Skeletal muscle tissue (tissue), 4 donors: ENCODE measurements around the gene PPP2R2D. TPM values are rescaled to one million over a fixed set of nuclear protein-coding genes. Genes with fewer than 3 reads are reported as not detected.
"Not testable (repeated sequence)": the region's sequence is repeated elsewhere in the genome, so short reads cannot be mapped to it uniquely, and the experiment has no call there.

Source experiments
- H3K27ac ChIP-seq: one replicate; pipeline ENCODE4 v1.7.0; 2013; ENCODE audit warnings: mild to moderate bottlenecking, low read depth, low read length, inconsistent platforms
- H3K27me3 ChIP-seq, 3 donors: one replicate each; pipeline ENCODE4 v1.7.0; 2013; ENCODE audit warnings: low read length in 3 of 3; ENCODE audit not compliant: control insufficient read depth in 3 of 3, insufficient read depth in 3 of 3
- H3K36me3 ChIP-seq, 3 donors: one replicate each; pipeline ENCODE4 v1.7.0; 2013; ENCODE audit warnings: low read length in 3 of 3; ENCODE audit not compliant: control insufficient read depth in 3 of 3, insufficient read depth in 3 of 3
- H3K4me1 ChIP-seq, 3 donors: one replicate each; pipeline ENCODE4 v1.7.0; 2013; ENCODE audit warnings: low read length in 3 of 3, mild to moderate bottlenecking in 3 of 3; ENCODE audit not compliant: control insufficient read depth in 3 of 3, insufficient read depth in 3 of 3
- H3K4me3 ChIP-seq, 3 donors: one replicate each; pipeline ENCODE4 v1.7.0; 2013; ENCODE audit warnings: low read length in 3 of 3
- H3K9ac ChIP-seq, 3 donors: one replicate each; pipeline ENCODE4 v1.7.0; 2013; ENCODE audit warnings: low read length in 3 of 3, mild to moderate bottlenecking in 3 of 3, moderate library complexity in 2 of 3, low read depth in 1 of 3
- H3K9me3 ChIP-seq, 3 donors: one replicate each; pipeline ENCODE4 v1.7.0; 2013; ENCODE audit warnings: low read length in 3 of 3; ENCODE audit not compliant: control insufficient read depth in 3 of 3
- total RNA-seq: library from RNA; depleted of rRNA; stranded (reverse); fragments of >200 nt; gene quantifications from one replicate; pipeline ENCODE4 v1.2.3, GENCODE V29; 2014
- donor health status: Osteomylitis.

The PPP2R2D gene
- total RNA-seq, 1 donor from 2014 or later = 27.1 TPM

GRCh38 chr10:131944976-131945695 lies 44.3 kb downstream of the PPP2R2D start:
- Histone ChIP-seq H3K4me3 (no peak overlapping the region), H3K9ac (no peak overlapping the region), H3K27ac (no peak overlapping the region), H3K9me3 (no peaks in the 10 kb centered on the region), H3K36me3 (peaks cover 50 to 70% (median 64%) of the 10 kb centered on the region in 3 donors), H3K27me3 (no peaks in the 10 kb centered on the region), H3K4me1 (peaks cover 0 to 14% (median 9%) of the 10 kb centered on the region in 3 donors)

DNA sequence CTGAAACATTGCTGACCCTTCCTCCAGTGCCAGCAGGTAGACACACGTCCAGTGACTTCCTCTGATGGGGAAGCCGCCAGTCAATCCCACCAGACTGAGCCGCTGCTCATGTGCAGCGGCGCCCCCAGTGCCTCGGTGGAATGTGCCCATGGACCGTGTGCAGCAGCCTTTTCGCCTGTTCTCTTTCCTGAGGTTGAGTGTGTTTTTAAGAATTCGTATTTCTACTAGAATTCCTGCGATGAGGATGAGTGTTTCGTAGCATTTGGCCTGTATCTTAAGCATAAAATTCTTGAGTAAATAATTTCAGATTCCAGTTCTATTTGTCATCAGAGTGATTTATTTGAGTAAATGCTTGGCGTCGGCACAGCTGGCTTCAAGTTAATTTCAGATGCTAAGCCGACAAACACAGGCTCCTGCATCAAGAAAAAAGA lies 45.5 kb downstream of the PPP2R2D start:
- H3K36me3 ChIP-seq = peaks cover 48 to 73% (median 57%) of the 10 kb centered on the region in 3 donors
- H3K27ac ChIP-seq = no peak overlapping the region
- no peak overlapping the region for H3K9ac ChIP-seq

GRCh38 chr10:131946880-131947279 lies 46.1 kb downstream of the PPP2R2D start:
- Histone ChIP-seq H3K27me3 (no peaks in the 10 kb centered on the region), H3K4me3 (no peak overlapping the region), H3K9ac (no peak overlapping the region), H3K9me3 (no peaks in the 10 kb centered on the region), H3K27ac (no peak overlapping the region), H3K4me1 (peaks cover 0 to 14% (median 9%) of the 10 kb centered on the region in 3 donors), H3K36me3 (peaks cover 47 to 74% (median 54%) of the 10 kb centered on the region in 3 donors)

More for the DNA sequence above, 45.5 kb downstream of the PPP2R2D start:
- no peaks in the 10 kb centered on the region for H3K27me3 ChIP-seq
- H3K4me1 ChIP-seq = peaks cover 0 to 14% (median 9%) of the 10 kb centered on the region in 3 donors
- no peaks in the 10 kb centered on the region for H3K9me3 ChIP-seq
- H3K4me3 ChIP-seq = no peak overlapping the region

- Histone ChIP-seq H3K27ac (no peak overlapping the region), H3K27me3 (no peaks in the 10 kb centered on the region), H3K4me1 (peaks cover 0 to 14% (median 9%) of the 10 kb centered on the region in 3 donors), H3K36me3 (peaks cover 47 to 74% (median 51%) of the 10 kb centered on the region in 3 donors), H3K4me3 (no peak overlapping the region), H3K9ac (no peak overlapping the region), H3K9me3 (no peaks in the 10 kb centered on the region)
These were observed 47.0 kb downstream of the PPP2R2D start for GRCh38 chr10:131947631-131948347.

DNA sequence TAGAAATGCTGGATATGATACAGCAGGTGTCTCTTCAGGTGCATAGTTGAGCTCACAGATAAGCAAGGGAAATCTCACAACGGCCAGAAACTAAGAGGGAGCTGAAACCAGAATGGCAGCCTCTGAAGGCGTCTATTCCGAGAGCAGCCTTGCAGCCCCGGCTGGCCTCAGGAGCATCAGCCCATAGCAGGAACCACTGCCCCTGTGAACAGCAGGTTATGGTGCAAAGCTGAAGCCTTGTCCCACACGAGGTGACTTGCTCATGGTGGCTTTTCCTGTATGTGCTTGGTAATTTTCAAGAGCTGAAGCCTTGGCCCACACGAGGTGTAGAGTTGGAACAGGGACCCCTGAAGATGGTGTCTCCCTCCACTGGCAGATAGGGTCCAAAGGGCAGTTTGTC lies 47.7 kb downstream of the PPP2R2D start:
- Histone ChIP-seq H3K9me3 (no peaks in the 10 kb centered on the region), H3K36me3 (peaks cover 47 to 70% (median 49%) of the 10 kb centered on the region in 3 donors), H3K27me3 (no peaks in the 10 kb centered on the region), H3K4me1 (peaks cover 0 to 14% (median 9%) of the 10 kb centered on the region in 3 donors), H3K9ac (no peak overlapping the region), H3K4me3 (no peak overlapping the region), H3K27ac (no peak overlapping the region)

GRCh38 chr10:131949041-131949862 lies 48.4 kb downstream of the PPP2R2D start:
- Histone ChIP-seq H3K36me3 (peaks cover 45 to 69% (median 52%) of the 10 kb centered on the region in 3 donors), H3K4me3 (no peak overlapping the region), H3K27ac (no peak overlapping the region), H3K4me1 (peaks cover 0 to 14% (median 9%) of the 10 kb centered on the region in 3 donors), H3K9ac (no peak overlapping the region), H3K9me3 (no peaks in the 10 kb centered on the region), H3K27me3 (no peaks in the 10 kb centered on the region)

- not testable (repeated sequence) for H3K4me3 ChIP-seq, H3K9ac ChIP-seq, H3K27me3 ChIP-seq, H3K9me3 ChIP-seq, H3K27ac ChIP-seq
- Histone ChIP-seq H3K36me3 (peaks cover 48 to 68% (median 52%) of the 10 kb centered on the region in 3 donors), H3K4me1 (peaks cover 0 to 14% (median 9%) of the 10 kb centered on the region in 3 donors)
These were observed 49.1 kb downstream of the PPP2R2D start for GRCh38 chr10:131949908-131950307.

DNA sequence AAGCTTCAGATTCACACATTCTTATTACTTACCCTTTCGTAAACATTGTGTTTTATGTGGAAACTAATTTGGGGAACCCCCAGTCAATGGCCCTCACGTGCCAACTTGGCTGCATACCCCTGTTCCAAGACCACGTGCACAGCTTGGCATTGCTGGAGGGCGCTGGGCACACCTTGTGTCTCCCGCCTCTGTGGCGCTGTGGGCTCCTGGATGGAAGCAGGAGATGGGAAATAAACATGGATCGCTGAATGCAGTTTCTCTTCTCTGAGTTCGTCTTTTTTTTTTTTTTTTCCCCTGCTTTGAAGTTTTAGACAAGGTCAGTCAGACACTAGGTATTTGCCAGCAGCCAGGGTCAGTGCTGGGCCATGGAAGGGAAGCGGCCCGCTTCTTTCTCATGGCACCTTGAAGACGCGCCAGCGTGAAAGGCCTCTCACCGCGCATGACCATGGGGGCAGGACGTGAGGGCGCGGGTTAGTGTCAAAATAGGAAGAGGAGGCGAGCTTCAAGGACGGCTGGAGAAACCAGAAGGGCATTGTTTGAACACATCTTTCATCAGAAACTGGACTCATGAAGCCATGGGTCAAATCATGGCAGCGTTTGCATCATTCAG lies 53.7 kb downstream of the PPP2R2D start:
- no peak overlapping the region for H3K4me3 ChIP-seq
- no peaks in the 10 kb centered on the region for H3K9me3 ChIP-seq
- peaks cover 28 to 60% (median 34%) of the 10 kb centered on the region in 3 donors for H3K36me3 ChIP-seq
- H3K9ac ChIP-seq = no peak overlapping the region
- H3K27ac ChIP-seq = no peak overlapping the region
- H3K27me3 ChIP-seq = no peaks in the 10 kb centered on the region
- H3K4me1 ChIP-seq = peaks cover 0 to 2% (median 0%) of the 10 kb centered on the region in 3 donors

GRCh38 chr10:131955591-131956340 lies 55.0 kb downstream of the PPP2R2D start:
- H3K27ac ChIP-seq = no peak overlapping the region
- H3K9me3 ChIP-seq = no peaks in the 10 kb centered on the region
- peaks cover 30 to 50% (median 41%) of the 10 kb centered on the region in 3 donors for H3K36me3 ChIP-seq
- peaks cover 0 to 4% (median 0%) of the 10 kb centered on the region in 3 donors for H3K4me1 ChIP-seq
- H3K4me3 ChIP-seq = no peak overlapping the region
- no peak overlapping the region for H3K9ac ChIP-seq
- H3K27me3 ChIP-seq = no peaks in the 10 kb centered on the region
